ENCODE data around the gene KCNMB4.

DNA sequence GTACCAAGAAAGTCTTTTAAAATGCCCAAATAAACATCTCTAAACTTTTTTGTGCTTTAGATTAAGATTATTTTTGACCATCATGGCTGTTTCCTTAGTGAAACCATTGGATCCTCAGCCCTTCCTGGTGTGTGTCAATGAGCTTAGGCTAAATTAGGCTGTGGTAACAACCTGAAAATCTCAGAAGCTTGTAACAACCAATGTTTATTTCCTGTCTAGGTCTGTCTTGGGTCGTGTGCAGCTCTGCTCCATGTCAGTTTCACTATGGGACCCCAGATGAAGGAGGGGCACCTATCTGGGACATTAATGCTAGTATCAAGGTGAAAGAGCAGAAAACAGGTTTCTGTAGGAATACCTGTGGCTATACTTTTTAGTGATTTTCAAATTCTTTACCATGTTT is 49.9 kb downstream of the KCNMB4 start:
- TF ChIP-seq, protein P1, sequence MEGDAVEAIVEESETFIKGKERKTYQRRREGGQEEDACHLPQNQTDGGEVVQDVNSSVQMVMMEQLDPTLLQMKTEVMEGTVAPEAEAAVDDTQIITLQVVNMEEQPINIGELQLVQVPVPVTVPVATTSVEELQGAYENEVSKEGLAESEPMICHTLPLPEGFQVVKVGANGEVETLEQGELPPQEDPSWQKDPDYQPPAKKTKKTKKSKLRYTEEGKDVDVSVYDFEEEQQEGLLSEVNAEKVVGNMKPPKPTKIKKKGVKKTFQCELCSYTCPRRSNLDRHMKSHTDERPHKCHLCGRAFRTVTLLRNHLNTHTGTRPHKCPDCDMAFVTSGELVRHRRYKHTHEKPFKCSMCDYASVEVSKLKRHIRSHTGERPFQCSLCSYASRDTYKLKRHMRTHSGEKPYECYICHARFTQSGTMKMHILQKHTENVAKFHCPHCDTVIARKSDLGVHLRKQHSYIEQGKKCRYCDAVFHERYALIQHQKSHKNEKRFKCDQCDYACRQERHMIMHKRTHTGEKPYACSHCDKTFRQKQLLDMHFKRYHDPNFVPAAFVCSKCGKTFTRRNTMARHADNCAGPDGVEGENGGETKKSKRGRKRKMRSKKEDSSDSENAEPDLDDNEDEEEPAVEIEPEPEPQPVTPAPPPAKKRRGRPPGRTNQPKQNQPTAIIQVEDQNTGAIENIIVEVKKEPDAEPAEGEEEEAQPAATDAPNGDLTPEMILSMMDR (IDR thresholded peaks at IDR 0.05) = no peak
- no peak for TF ChIP-seq EZH2 (IDR thresholded peaks at IDR 0.05; ENCODE audit: borderline replicate concordance, insufficient read depth, low read depth, low read length, poor library complexity, severe bottlenecking)

All from B cell (primary cell).